GM12892 (cell line): ENCODE results near the gene ZNF483.

ENCODE experiments used
- POLR2A ChIP-seq: IDR thresholded peaks from 2 replicates; pipeline ENCODE4 v1.6.1; 2011; ENCODE audit warnings: low read depth, low read length, control low read depth
- POLR2AphosphoS5 ChIP-seq: IDR thresholded peaks from 2 replicates; pipeline ENCODE4 v1.6.1; 2011; ENCODE audit warnings: low read depth, low read length, control low read depth

GRCh38 chr9:111613436-111614040, 88.6 kb downstream of the ZNF483 start:
- no peak for TF ChIP-seq POLR2AphosphoS5
- no peak for TF ChIP-seq POLR2A
